ENCODE results near the gene MCTP1.

DNA sequence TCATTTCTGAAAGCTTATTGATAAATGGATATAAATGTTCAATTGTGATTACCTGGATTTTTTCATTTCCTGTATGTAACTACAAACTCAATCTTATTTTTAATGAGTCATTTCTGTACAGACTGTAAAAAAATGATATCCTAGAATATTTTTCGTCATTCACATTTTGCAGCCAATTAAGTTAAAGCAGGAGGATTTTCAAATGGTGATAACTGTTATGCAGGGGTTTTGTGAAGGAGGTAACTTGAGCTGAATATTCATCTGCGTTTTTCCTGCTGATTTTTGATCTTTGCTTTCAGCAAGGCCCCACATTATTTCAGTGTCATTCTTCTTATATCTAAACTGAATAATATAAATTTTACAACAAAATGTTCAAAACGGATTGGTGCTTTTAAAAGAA lies 592.3 kb downstream of the MCTP1 start:
- TF ChIP-seq, protein P1, sequence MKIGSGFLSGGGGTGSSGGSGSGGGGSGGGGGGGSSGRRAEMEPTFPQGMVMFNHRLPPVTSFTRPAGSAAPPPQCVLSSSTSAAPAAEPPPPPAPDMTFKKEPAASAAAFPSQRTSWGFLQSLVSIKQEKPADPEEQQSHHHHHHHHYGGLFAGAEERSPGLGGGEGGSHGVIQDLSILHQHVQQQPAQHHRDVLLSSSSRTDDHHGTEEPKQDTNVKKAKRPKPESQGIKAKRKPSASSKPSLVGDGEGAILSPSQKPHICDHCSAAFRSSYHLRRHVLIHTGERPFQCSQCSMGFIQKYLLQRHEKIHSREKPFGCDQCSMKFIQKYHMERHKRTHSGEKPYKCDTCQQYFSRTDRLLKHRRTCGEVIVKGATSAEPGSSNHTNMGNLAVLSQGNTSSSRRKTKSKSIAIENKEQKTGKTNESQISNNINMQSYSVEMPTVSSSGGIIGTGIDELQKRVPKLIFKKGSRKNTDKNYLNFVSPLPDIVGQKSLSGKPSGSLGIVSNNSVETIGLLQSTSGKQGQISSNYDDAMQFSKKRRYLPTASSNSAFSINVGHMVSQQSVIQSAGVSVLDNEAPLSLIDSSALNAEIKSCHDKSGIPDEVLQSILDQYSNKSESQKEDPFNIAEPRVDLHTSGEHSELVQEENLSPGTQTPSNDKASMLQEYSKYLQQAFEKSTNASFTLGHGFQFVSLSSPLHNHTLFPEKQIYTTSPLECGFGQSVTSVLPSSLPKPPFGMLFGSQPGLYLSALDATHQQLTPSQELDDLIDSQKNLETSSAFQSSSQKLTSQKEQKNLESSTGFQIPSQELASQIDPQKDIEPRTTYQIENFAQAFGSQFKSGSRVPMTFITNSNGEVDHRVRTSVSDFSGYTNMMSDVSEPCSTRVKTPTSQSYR (CRISPR knock-in tag; IDR thresholded peaks at IDR 0.05): no peak
- TF ChIP-seq, protein P2, sequence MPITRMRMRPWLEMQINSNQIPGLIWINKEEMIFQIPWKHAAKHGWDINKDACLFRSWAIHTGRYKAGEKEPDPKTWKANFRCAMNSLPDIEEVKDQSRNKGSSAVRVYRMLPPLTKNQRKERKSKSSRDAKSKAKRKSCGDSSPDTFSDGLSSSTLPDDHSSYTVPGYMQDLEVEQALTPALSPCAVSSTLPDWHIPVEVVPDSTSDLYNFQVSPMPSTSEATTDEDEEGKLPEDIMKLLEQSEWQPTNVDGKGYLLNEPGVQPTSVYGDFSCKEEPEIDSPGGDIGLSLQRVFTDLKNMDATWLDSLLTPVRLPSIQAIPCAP (CRISPR knock-in tag; IDR thresholded peaks at IDR 0.05): no peak
- TF ChIP-seq NFE2L1 (CRISPR knock-in tag; IDR thresholded peaks at IDR 0.05): no peak
- TF ChIP-seq, protein P3, sequence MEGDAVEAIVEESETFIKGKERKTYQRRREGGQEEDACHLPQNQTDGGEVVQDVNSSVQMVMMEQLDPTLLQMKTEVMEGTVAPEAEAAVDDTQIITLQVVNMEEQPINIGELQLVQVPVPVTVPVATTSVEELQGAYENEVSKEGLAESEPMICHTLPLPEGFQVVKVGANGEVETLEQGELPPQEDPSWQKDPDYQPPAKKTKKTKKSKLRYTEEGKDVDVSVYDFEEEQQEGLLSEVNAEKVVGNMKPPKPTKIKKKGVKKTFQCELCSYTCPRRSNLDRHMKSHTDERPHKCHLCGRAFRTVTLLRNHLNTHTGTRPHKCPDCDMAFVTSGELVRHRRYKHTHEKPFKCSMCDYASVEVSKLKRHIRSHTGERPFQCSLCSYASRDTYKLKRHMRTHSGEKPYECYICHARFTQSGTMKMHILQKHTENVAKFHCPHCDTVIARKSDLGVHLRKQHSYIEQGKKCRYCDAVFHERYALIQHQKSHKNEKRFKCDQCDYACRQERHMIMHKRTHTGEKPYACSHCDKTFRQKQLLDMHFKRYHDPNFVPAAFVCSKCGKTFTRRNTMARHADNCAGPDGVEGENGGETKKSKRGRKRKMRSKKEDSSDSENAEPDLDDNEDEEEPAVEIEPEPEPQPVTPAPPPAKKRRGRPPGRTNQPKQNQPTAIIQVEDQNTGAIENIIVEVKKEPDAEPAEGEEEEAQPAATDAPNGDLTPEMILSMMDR (IDR thresholded peaks at IDR 0.05): no peak

Measured in WTC11 (cell line).